ENCODE results near the gene DAB2IP. TPM values are rescaled to one million over a fixed set of nuclear protein-coding genes. Genes with fewer than 3 reads are reported as not detected.

The DAB2IP gene
- total RNA-seq, 1 donor from 2014 or later = 41.7 TPM

GRCh38 chr9:121619545-121620324, 31.7 kb upstream of the DAB2IP start:
- Histone ChIP-seq H3K9me3 (ENCODE audit: insufficient read depth, low read depth, low read length) (no peaks in the 10 kb centered on the region), H4K20me1 (ENCODE audit: insufficient read depth, low read length) (no peaks in the 10 kb centered on the region), H3K9ac (ENCODE audit: low read length) (no peak overlapping the region), H3K4me2 (ENCODE audit: low read length) (no peak overlapping the region), H3K4me1 (ENCODE audit: insufficient read depth, low read length) (no peaks in the 10 kb centered on the region), H2AFZ (ENCODE audit: low read depth, low read length) (no peak overlapping the region), H3K27ac (ENCODE audit: low read depth, low read length) (no peak overlapping the region), H3K79me2 (ENCODE audit: insufficient read depth, low read length) (no peaks in the 10 kb centered on the region), H3K4me3 (ENCODE audit: insufficient read depth, low read depth, low read length) (no peak overlapping the region), H3K27me3 (ENCODE audit: insufficient read depth, low read length) (peaks cover 2% of the 10 kb centered on the region), H3K36me3 (ENCODE audit: insufficient read depth, low read length) (no peaks in the 10 kb centered on the region)
- DNase-seq (ENCODE audit: low read depth) (no peak), FAIRE-seq (no peak)
- Mint-ChIP-seq H3K36me3 (ENCODE audit: low read depth, unreplicated experiment) (no peaks in the 10 kb centered on the region), H3K4me1 (ENCODE audit: low read depth, unreplicated experiment) (peaks cover 5% of the 10 kb centered on the region), H3K4me3 (ENCODE audit: unreplicated experiment) (no peak overlapping the region), H3K27me3 (ENCODE audit: low read depth, unreplicated experiment) (peaks cover 13% of the 10 kb centered on the region), H3K27ac (ENCODE audit: unreplicated experiment) (no peak overlapping the region), H3K9me3 (ENCODE audit: unreplicated experiment) (no peaks in the 10 kb centered on the region)
- TF ChIP-seq CTCF (IDR thresholded peaks at IDR 0.05; ENCODE audit: insufficient read depth, low read depth, low read length) = no peak
- no peak for TF ChIP-seq EZH2 (IDR thresholded peaks at IDR 0.05; ENCODE audit: insufficient read depth, low read length)

GRCh38 chr9:121620325-121620673, 31.1 kb upstream of the DAB2IP start:
- H2AFZ ChIP-seq (ENCODE audit: low read depth, low read length) = no peak overlapping the region
- H3K4me1 ChIP-seq (ENCODE audit: insufficient read depth, low read length) = no peaks in the 10 kb centered on the region
- no peaks in the 10 kb centered on the region for H3K36me3 Mint-ChIP-seq (ENCODE audit: low read depth, unreplicated experiment)
- FAIRE-seq (no peak), DNase-seq (ENCODE audit: low read depth) (no peak)
- H3K27me3 Mint-ChIP-seq (ENCODE audit: low read depth, unreplicated experiment) = peaks cover 10% of the 10 kb centered on the region
- TF ChIP-seq EZH2 (IDR thresholded peaks at IDR 0.05; ENCODE audit: insufficient read depth, low read length) (no peak), CTCF (IDR thresholded peaks at IDR 0.05; ENCODE audit: insufficient read depth, low read depth, low read length) (no peak)
- no peaks in the 10 kb centered on the region for H3K79me2 ChIP-seq (ENCODE audit: insufficient read depth, low read length)
- H3K27me3 ChIP-seq (ENCODE audit: insufficient read depth, low read length) = peaks cover 2% of the 10 kb centered on the region
- H3K9ac ChIP-seq (ENCODE audit: low read length) = no peak overlapping the region
- no peak overlapping the region for H3K4me2 ChIP-seq (ENCODE audit: low read length)
- H3K27ac ChIP-seq (ENCODE audit: low read depth, low read length) = no peak overlapping the region
- no peaks in the 10 kb centered on the region for H3K36me3 ChIP-seq (ENCODE audit: insufficient read depth, low read length)
- H3K9me3 ChIP-seq (ENCODE audit: insufficient read depth, low read depth, low read length) = no peaks in the 10 kb centered on the region
- no peak overlapping the region for H3K27ac Mint-ChIP-seq (ENCODE audit: unreplicated experiment)
- no peaks in the 10 kb centered on the region for H3K9me3 Mint-ChIP-seq (ENCODE audit: unreplicated experiment)
- H4K20me1 ChIP-seq (ENCODE audit: insufficient read depth, low read length) = no peaks in the 10 kb centered on the region
- H3K4me3 ChIP-seq (ENCODE audit: insufficient read depth, low read depth, low read length) = no peak overlapping the region
- H3K4me3 Mint-ChIP-seq (ENCODE audit: unreplicated experiment) = no peak overlapping the region
- peaks cover 5% of the 10 kb centered on the region for H3K4me1 Mint-ChIP-seq (ENCODE audit: low read depth, unreplicated experiment)

- Histone ChIP-seq H3K27me3 (ENCODE audit: insufficient read depth, low read length) (peaks cover 2% of the 10 kb centered on the region), H3K4me3 (ENCODE audit: insufficient read depth, low read depth, low read length) (no peak overlapping the region), H3K4me1 (ENCODE audit: insufficient read depth, low read length) (no peaks in the 10 kb centered on the region), H2AFZ (ENCODE audit: low read depth, low read length) (no peak overlapping the region), H3K27ac (ENCODE audit: low read depth, low read length) (no peak overlapping the region), H3K79me2 (ENCODE audit: insufficient read depth, low read length) (no peaks in the 10 kb centered on the region), H3K9ac (ENCODE audit: low read length) (no peak overlapping the region), H3K36me3 (ENCODE audit: insufficient read depth, low read length) (no peaks in the 10 kb centered on the region), H3K9me3 (ENCODE audit: insufficient read depth, low read depth, low read length) (no peaks in the 10 kb centered on the region), H3K4me2 (ENCODE audit: low read length) (no peak overlapping the region), H4K20me1 (ENCODE audit: insufficient read depth, low read length) (no peaks in the 10 kb centered on the region)
- Mint-ChIP-seq H3K4me3 (ENCODE audit: unreplicated experiment) (no peak overlapping the region), H3K27me3 (ENCODE audit: low read depth, unreplicated experiment) (peaks cover 10% of the 10 kb centered on the region), H3K4me1 (ENCODE audit: low read depth, unreplicated experiment) (peaks cover 5% of the 10 kb centered on the region), H3K36me3 (ENCODE audit: low read depth, unreplicated experiment) (no peaks in the 10 kb centered on the region), H3K9me3 (ENCODE audit: unreplicated experiment) (no peaks in the 10 kb centered on the region), H3K27ac (ENCODE audit: unreplicated experiment) (no peak overlapping the region)
- DNase-seq (ENCODE audit: low read depth) = no peak
- no peak for FAIRE-seq
- TF ChIP-seq CTCF (IDR thresholded peaks at IDR 0.05; ENCODE audit: insufficient read depth, low read depth, low read length) (peak; percentile 38), EZH2 (IDR thresholded peaks at IDR 0.05; ENCODE audit: insufficient read depth, low read length) (no peak)
These were observed 30.5 kb upstream of the DAB2IP start for GRCh38 chr9:121620777-121621449.
